GM12891 (cell line): ENCODE results near the gene MICU1.

Source experiments
- POLR2A ChIP-seq: IDR thresholded peaks from 2 replicates; pipeline ENCODE4 v1.6.1; 2011; ENCODE audit warnings: low read depth, low read length, control low read depth
- POLR2AphosphoS5 ChIP-seq: IDR thresholded peaks from 2 replicates; pipeline ENCODE4 v1.6.1; 2011; ENCODE audit warnings: low read depth, low read length, control low read depth
- TAF1 ChIP-seq: IDR thresholded peaks from 2 replicates; pipeline ENCODE4 v1.6.1; 2011; ENCODE audit warnings: low read depth, low read length, control low read depth

GRCh38 chr10:72517244-72517643 lies 108.6 kb downstream of the MICU1 start:
- TF ChIP-seq POLR2A, result no peak
- TF ChIP-seq POLR2AphosphoS5, result no peak
- no peak for TF ChIP-seq TAF1
